Upper lobe of right lung (tissue), 1 donor: ENCODE data around the gene CAVIN2. TPM values are rescaled to one million over a fixed set of nuclear protein-coding genes. Genes with fewer than 3 reads are reported as not detected.

Experiments used
- ATAC-seq: fragments of 200-7000 bp; cut with Tn5 transposase; one replicate; pipeline ENCODE4 v1.9.1; 2020; ENCODE audit warnings: mild to moderate bottlenecking, moderate library complexity
- DNase-seq: peaks from one replicate; pipeline ENCODE4 v3.0.0-alpha.2; 2020
- H3K27ac ChIP-seq: fragments of 200-600 bp; one replicate; pipeline ENCODE4 v1.8.0; 2022
- H3K27me3 ChIP-seq: fragments of 200-600 bp; one replicate; pipeline ENCODE4 v1.8.0; 2022; ENCODE audit warnings: mild to moderate bottlenecking
- H3K36me3 ChIP-seq: fragments of 200-600 bp; one replicate; pipeline ENCODE4 v1.8.0; 2022
- H3K4me1 ChIP-seq: fragments of 200-600 bp; one replicate; pipeline ENCODE4 v1.8.0; 2022
- H3K4me3 ChIP-seq: fragments of 200-600 bp; one replicate; pipeline ENCODE4 v1.8.0; 2022; ENCODE audit warnings: mild to moderate bottlenecking
- H3K9me3 ChIP-seq: fragments of 200-600 bp; one replicate; pipeline ENCODE4 v1.8.0; 2022
- intact Hi-C: fragments of 100-400 bp; cut with DNase I; formaldehyde crosslinking; loops from one replicate; pipeline ENCODE4 v1.11.0; 2022
- total RNA-seq: library from RNA; stranded (reverse); fragmentation: NEBNext Ultra II Directional; extraction: Animal tissue kit (Norgen Biotek cat#: 25700); gene quantifications from one replicate; pipeline ENCODE4 v1.2.1, GENCODE V29; 2021
- TF ChIP-seq, protein P1 (sequence below): fragments of 200-600 bp; IDR thresholded peaks from one replicate; pipeline ENCODE4 v1.8.0; 2022; ENCODE audit warnings: antibody characterized with exemption
- donor health status: DM: no; HTN: yes; CAD: no; lungs with severe emphysema.

The CAVIN2 gene
- total RNA-seq, 1 donor from 2014 or later: 185 TPM

DNA sequence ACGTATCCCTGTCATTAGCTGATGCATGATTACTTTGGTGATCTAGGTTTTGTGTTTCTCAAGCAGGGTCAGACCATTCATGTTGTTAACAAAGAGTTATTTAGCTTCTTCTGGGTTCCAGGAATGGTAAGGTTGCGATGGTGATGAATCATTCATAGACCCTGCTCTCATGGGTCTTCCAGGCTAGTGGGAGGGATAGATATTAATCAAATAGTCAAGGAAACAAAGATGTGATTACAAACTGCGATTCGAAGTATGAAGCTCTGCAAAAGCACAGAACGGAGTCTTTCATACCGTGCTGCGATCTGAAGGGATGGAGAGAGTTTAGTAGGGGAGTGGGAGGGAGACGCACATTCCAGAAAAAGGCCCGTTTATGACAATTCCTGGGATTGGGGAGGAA, 42.1 kb downstream of the CAVIN2 start:
- ATAC-seq: no peak
- intact Hi-C loops: no loop called here
- H3K36me3 ChIP-seq: no peaks in the 10 kb centered on the region
- DNase-seq: no peak
- no peaks in the 10 kb centered on the region for H3K9me3 ChIP-seq
- H3K4me3 ChIP-seq: no peak overlapping the region
- H3K4me1 ChIP-seq: no peaks in the 10 kb centered on the region
- no peak overlapping the region for H3K27ac ChIP-seq
- H3K27me3 ChIP-seq: no peaks in the 10 kb centered on the region
- TF ChIP-seq, protein P1, sequence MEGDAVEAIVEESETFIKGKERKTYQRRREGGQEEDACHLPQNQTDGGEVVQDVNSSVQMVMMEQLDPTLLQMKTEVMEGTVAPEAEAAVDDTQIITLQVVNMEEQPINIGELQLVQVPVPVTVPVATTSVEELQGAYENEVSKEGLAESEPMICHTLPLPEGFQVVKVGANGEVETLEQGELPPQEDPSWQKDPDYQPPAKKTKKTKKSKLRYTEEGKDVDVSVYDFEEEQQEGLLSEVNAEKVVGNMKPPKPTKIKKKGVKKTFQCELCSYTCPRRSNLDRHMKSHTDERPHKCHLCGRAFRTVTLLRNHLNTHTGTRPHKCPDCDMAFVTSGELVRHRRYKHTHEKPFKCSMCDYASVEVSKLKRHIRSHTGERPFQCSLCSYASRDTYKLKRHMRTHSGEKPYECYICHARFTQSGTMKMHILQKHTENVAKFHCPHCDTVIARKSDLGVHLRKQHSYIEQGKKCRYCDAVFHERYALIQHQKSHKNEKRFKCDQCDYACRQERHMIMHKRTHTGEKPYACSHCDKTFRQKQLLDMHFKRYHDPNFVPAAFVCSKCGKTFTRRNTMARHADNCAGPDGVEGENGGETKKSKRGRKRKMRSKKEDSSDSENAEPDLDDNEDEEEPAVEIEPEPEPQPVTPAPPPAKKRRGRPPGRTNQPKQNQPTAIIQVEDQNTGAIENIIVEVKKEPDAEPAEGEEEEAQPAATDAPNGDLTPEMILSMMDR: no peak

DNA sequence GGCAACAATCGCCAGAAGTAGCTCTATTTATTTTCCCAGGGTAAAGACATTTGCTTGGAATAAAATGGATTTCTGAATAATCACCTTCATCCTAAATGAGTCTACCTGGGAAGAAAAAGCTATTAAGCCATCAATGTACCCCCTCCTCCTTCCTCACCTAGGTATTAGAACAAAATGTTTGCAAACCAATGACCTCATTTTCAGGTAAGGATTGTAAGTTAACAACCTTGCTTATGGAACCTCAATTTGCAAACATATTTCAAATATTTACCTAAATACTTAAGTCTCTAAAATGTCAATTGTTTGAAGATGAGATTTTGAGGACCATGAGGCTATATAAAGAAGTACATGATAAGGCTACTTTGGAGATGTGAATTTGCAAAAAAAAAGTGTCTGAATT, 43.9 kb downstream of the CAVIN2 start:
- H3K36me3 ChIP-seq: no peaks in the 10 kb centered on the region
- H3K4me1 ChIP-seq: no peaks in the 10 kb centered on the region
- TF ChIP-seq, protein P1: no peak
- intact Hi-C loops: no loop called here
- H3K9me3 ChIP-seq: no peaks in the 10 kb centered on the region
- no peaks in the 10 kb centered on the region for H3K27me3 ChIP-seq
- no peak overlapping the region for H3K4me3 ChIP-seq
- DNase-seq (no peak), ATAC-seq (no peak)
- H3K27ac ChIP-seq: no peak overlapping the region

DNA sequence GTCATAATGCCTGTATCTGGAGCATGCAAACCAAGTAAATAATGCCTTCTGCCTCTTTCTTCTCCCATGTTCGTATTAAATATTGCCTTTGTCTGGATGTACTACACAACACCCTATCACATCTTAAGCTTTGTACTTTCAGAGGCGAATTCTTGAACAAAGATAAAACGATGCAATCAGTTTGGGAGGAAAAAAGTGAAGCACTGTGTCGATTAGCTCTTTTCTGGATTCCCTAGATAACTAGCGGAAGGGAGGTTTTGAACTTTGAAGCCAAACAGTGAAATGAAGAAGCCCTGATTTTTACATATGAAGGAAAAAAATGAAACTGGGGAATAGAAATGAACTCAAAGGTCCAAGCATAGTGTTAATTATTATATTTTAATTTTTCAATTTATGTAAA, 44.7 kb downstream of the CAVIN2 start:
- Histone ChIP-seq H3K9me3 (no peaks in the 10 kb centered on the region), H3K4me1 (no peaks in the 10 kb centered on the region), H3K27me3 (no peaks in the 10 kb centered on the region), H3K36me3 (no peaks in the 10 kb centered on the region), H3K4me3 (no peak overlapping the region), H3K27ac (no peak overlapping the region)
- intact Hi-C loops: no loop called here
- no peak for ATAC-seq
- TF ChIP-seq, protein P1: no peak
- DNase-seq: no peak

DNA sequence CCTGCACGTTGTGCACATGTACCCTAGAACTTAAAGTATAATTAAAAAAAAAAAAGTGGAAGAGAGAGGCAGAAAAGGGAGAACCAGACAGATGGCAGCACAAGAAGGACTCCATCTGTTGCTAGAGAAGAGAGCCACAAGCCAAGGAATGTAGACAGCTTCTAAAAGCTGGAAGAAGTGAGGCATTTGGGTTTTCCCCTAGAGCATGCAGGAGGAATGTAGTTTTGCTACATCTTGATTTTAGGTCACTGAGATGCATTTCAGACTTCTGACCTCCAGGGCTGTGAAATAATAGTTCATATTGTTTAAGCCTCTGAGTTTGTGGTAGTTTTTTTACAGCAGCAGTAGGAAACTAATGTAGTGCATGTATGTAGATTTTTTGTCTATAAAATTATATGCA, 46.0 kb downstream of the CAVIN2 start:
- Histone ChIP-seq H3K36me3 (no peaks in the 10 kb centered on the region), H3K9me3 (no peaks in the 10 kb centered on the region), H3K27ac (no peak overlapping the region), H3K4me3 (no peak overlapping the region), H3K4me1 (no peaks in the 10 kb centered on the region), H3K27me3 (no peaks in the 10 kb centered on the region)
- intact Hi-C loops: no loop called here
- DNase-seq (no peak), ATAC-seq (no peak)
- TF ChIP-seq, protein P1: no peak

DNA sequence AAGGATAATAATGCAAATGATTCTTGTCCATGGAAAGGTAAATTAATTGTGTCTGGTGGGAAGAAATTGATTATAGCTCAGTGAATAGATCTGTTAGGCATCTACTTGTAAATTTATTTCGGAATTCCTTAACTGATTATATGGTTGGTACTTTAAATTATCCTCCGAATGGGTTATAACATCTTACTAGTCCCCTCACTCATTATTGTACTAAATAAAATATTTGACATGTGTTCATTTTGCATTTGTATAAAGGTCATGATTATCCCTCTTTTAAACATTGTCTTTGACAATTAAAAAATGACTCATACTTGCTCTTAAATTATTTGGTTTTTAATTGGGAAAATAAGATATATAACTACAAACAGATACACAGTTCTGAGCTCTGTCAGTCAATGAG, 47.4 kb downstream of the CAVIN2 start:
- intact Hi-C loops: no loop called here
- DNase-seq (no peak), ATAC-seq (no peak)
- no peak overlapping the region for H3K27ac ChIP-seq
- no peak overlapping the region for H3K4me3 ChIP-seq
- H3K36me3 ChIP-seq: no peaks in the 10 kb centered on the region
- no peaks in the 10 kb centered on the region for H3K27me3 ChIP-seq
- no peaks in the 10 kb centered on the region for H3K9me3 ChIP-seq
- TF ChIP-seq, protein P1: no peak
- no peaks in the 10 kb centered on the region for H3K4me1 ChIP-seq
